HFF-Myc (cell line): ENCODE data around the gene HSD11B2.

Source experiments
- DNase-seq: peaks from one replicate; pipeline ENCODE4 v3.0.0-alpha.2; 2011; ENCODE audit warnings: low read depth; ENCODE audit errors: extremely low read depth
- H3K4me3 ChIP-seq: replicated peaks from 2 replicates; pipeline ENCODE4 v1.5.1; 2011; ENCODE audit warnings: low read depth, mild to moderate bottlenecking, control low read depth, low read length
- CTCF ChIP-seq: IDR thresholded peaks from 2 replicates; pipeline ENCODE4 v1.5.1; 2012; ENCODE audit warnings: mild to moderate bottlenecking, low read depth, low read length, control low read depth; ENCODE audit errors: missing control alignments

The HSD11B2 gene

DNA sequence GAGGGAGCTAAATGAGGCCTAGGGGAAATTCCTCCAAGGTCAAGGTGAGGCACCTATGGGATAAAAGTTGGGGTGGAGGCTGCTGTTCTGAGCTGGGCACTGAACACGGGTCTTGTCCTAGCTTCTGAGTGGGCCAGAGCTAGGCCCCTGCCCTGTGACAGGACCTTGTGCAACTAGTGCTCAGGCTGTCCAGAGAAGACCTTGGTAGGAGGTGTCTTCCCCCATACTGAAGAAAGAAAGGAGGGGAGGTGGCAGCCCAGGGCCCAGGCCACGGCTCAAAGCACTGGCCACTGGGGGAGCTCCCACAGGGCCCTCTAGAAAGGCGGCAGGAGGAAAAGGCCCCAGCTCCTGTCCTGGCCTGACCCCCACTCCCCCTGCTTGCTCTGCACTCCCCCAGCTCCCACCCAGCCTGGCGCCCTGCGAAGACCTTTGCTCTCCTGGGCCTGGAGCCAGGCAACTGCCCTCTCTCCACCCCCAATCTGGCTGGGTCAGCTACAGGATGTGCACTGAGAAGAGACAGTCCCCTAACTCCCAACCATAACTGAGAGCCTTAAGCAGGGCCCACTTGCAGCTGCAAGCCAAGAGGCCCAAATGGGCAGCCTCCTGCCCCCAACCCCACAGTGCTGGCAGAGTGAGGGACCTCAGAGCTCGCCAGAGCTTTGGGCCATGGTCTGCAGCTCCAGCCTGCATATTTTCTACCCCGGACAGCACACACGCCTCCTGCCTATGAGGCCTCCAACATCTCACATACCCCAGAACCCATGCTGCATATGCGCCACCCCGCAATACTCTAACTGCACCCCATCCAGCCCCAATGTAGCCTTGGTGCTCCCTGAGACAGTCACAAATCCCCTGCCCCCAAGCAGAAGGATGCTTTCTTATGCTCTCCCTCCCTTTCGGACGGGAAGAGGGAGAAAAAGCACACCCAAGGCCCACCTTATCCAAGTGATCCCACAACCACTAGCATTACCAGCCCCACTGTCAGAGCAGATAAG, 15.3 kb downstream of the HSD11B2 start:
- TF ChIP-seq CTCF = no peak
- no peak for DNase-seq
- no peak overlapping the region for H3K4me3 ChIP-seq

GRCh38 chr16:67446968-67447507, 16.1 kb downstream of the HSD11B2 start:
- TF ChIP-seq CTCF = no peak
- no peak overlapping the region for H3K4me3 ChIP-seq
- no peak for DNase-seq

GRCh38 chr16:67447508-67448076, 16.7 kb downstream of the HSD11B2 start:
- TF ChIP-seq CTCF = peak; percentile 74
- no peak for DNase-seq
- no peak overlapping the region for H3K4me3 ChIP-seq

DNA sequence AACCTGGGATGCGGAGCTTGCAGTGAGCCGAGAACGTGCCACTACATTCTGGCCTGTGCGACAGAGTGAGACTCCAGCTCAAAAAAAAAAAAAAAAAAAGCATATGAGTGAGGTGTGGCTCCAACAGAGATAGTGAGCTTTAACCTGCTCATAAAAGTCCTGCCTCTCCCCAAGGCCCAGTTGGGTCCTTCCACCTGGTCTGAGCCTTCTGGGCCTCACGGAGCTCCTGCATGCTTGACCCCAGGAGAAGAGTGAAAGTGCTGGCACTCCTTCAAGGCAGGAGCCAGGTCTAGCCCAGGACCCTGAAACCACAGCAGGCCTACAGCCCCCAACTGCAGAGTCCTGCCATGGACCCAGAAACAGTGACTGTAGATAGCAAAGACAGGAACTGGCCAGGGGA, 17.7 kb downstream of the HSD11B2 start:
- no peak overlapping the region for H3K4me3 ChIP-seq
- DNase-seq = no peak
- no peak for TF ChIP-seq CTCF

- TF ChIP-seq CTCF = no peak
- H3K4me3 ChIP-seq = no peak overlapping the region
- no peak for DNase-seq
These were observed 18.4 kb downstream of the HSD11B2 start for GRCh38 chr16:67449336-67449735.

DNA sequence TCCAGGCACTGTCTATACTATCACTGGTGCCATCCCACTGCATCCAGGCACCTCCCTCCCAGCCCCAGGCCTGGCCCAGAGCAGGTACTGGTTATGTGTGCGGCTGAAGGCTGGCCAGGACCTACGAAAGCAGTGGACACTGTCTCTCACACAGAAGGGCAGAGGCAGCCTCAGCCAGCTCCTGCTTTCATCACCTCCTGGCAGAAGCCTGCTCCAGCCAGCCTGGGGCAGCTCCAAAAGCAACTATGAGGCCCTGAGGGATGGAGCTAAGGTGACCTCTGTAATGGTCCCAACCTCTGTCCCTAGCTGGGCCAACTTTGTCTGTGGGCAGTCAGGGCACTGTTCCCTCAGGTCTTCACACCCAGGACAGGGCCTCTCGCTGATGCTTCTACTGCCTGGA, 18.8 kb downstream of the HSD11B2 start:
- no peak overlapping the region for H3K4me3 ChIP-seq
- no peak for DNase-seq
- TF ChIP-seq CTCF = no peak
